ENCODE results near the gene RUNX1. TPM values are rescaled to one million over a fixed set of nuclear protein-coding genes. Genes with fewer than 3 reads are reported as not detected.

The RUNX1 gene
- total and polyA plus RNA-seq, 2 donors (not counting 3 experiments of a cell fraction or from before 2014, with no cell fraction given), result 4.6 to 17.9 TPM

GRCh38 chr21:34996304-34997101, 52.6 kb downstream of the RUNX1 start:
- ChIA-PET CTCF (interaction anchor here (1.3 to 1.8 kb wide), 2 partner anchors 10 to 13 kb away, joined by 4 read pairs; no protein-coding TSS in a partner anchor), POLR2A (no interaction called here)
- Histone ChIP-seq H3K4me1 (ENCODE audit: control insufficient read depth, extremely low read depth, insufficient read depth, low read length) (no peaks in the 10 kb centered on the region), H3K9me3 (replicated peaks; ENCODE audit: control insufficient read depth, insufficient read depth, low read length) (no peaks in the 10 kb centered on the region), H2AFZ (ENCODE audit: low read depth, low read length) (no peak overlapping the region), H3K36me3 (ENCODE audit: control insufficient read depth in 2 of 2, extremely low read depth in 1 of 2, insufficient read depth in 2 of 2, low read length in 2 of 2) (no peaks in the 10 kb centered on the region), H4K20me1 (replicated peaks; ENCODE audit: control insufficient read depth, extremely low read depth, insufficient read depth, low read length) (no peaks in the 10 kb centered on the region), H3K79me2 (ENCODE audit: control insufficient read depth, insufficient read depth, low read length) (no peaks in the 10 kb centered on the region), H3K4me3 (replicated peaks in 1 of 3; ENCODE audit: insufficient read depth in 1 of 3, low read depth in 1 of 3, low read length in 3 of 3) (no peak overlapping the region), H3K27me3 (ENCODE audit: control insufficient read depth in 2 of 2, insufficient read depth in 2 of 2, low read length in 2 of 2) (peaks cover 5% of the 10 kb centered on the region in 2 experiments), H3K9ac (replicated peaks; ENCODE audit: extremely low read depth, insufficient read depth, low read length) (no peak overlapping the region), H3K4me2 (ENCODE audit: insufficient read depth, low read length) (no peak overlapping the region), H3K27ac (ENCODE audit: insufficient read depth, low read depth, low read length) (no peak overlapping the region), H3K9me1 (replicated peaks; ENCODE audit: control insufficient read depth, extremely low read depth, insufficient read depth, low read length) (no peaks in the 10 kb centered on the region)
- intact Hi-C loops (cut with micrococcal nuclease), result no loop called here
- FAIRE-seq, result no peak
- dilution Hi-C loops (cut with MboI; ENCODE audit: extremely low pct_ligation_motif_present, low sequenced_read_pairs), result no loop called here
- TF ChIP-seq, protein P1, sequence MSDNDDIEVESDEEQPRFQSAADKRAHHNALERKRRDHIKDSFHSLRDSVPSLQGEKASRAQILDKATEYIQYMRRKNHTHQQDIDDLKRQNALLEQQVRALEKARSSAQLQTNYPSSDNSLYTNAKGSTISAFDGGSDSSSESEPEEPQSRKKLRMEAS (IDR thresholded peaks at IDR 0.05; ENCODE audit: insufficient read depth, insufficient read length), result no peak
- TF ChIP-seq POLR2AphosphoS5 (IDR thresholded peaks at IDR 0.05; ENCODE audit: insufficient read depth, low read depth, low read length), result no peak
- TF ChIP-seq POLR2A (IDR thresholded peaks at IDR 0.05; ENCODE audit: low read depth, low read length), result no peak
- no peak for TF ChIP-seq FOS (IDR thresholded peaks at IDR 0.05; ENCODE audit: borderline replicate concordance, insufficient read depth, low read length)
- no peak for TF ChIP-seq JUN (IDR thresholded peaks at IDR 0.05; ENCODE audit: borderline replicate concordance, insufficient read depth, insufficient read length, low read depth)
- no peak for DNase-seq (ENCODE audit: low read depth, low spot score)
- no TSS peak for BruUV-seq (replicated peaks)

DNA sequence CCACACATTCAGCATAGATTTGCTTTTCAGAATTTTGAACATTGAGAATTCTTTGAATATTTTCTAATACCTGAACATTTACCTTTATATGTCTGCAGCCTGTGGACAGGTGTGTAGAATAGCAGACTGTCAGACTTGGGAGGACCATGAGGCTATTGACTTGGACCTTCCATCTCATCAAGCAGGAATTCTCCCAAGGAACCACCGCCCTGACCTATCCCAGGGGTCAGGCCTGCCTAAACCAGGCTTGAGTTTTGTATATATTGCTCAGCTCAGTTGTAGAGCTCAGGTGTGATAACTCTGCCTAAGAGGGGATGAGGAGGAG, 53.2 kb downstream of the RUNX1 start:
- FAIRE-seq (no peak), DNase-seq (ENCODE audit: low read depth, low spot score) (no peak)
- POLR2A ChIA-PET, result no interaction called here
- CTCF ChIA-PET, result no interaction called here
- Histone ChIP-seq H3K4me2 (ENCODE audit: insufficient read depth, low read length) (no peak overlapping the region), H2AFZ (ENCODE audit: low read depth, low read length) (no peak overlapping the region), H3K9me1 (replicated peaks; ENCODE audit: control insufficient read depth, extremely low read depth, insufficient read depth, low read length) (no peaks in the 10 kb centered on the region), H3K9ac (replicated peaks; ENCODE audit: extremely low read depth, insufficient read depth, low read length) (no peak overlapping the region), H4K20me1 (replicated peaks; ENCODE audit: control insufficient read depth, extremely low read depth, insufficient read depth, low read length) (no peaks in the 10 kb centered on the region), H3K27ac (ENCODE audit: insufficient read depth, low read depth, low read length) (no peak overlapping the region), H3K4me3 (replicated peaks in 1 of 3; ENCODE audit: insufficient read depth in 1 of 3, low read depth in 1 of 3, low read length in 3 of 3) (no peak overlapping the region), H3K27me3 (ENCODE audit: control insufficient read depth in 2 of 2, insufficient read depth in 2 of 2, low read length in 2 of 2) (peaks cover 5 to 8% of the 10 kb centered on the region in 2 experiments), H3K79me2 (ENCODE audit: control insufficient read depth, insufficient read depth, low read length) (no peaks in the 10 kb centered on the region), H3K4me1 (ENCODE audit: control insufficient read depth, extremely low read depth, insufficient read depth, low read length) (no peaks in the 10 kb centered on the region), H3K36me3 (ENCODE audit: control insufficient read depth in 2 of 2, extremely low read depth in 1 of 2, insufficient read depth in 2 of 2, low read length in 2 of 2) (no peaks in the 10 kb centered on the region), H3K9me3 (replicated peaks; ENCODE audit: control insufficient read depth, insufficient read depth, low read length) (no peaks in the 10 kb centered on the region)
- dilution Hi-C loops (cut with MboI; ENCODE audit: extremely low pct_ligation_motif_present, low sequenced_read_pairs) (no loop called here), intact Hi-C loops (cut with micrococcal nuclease) (no loop called here)
- no TSS peak for BruUV-seq (replicated peaks)
- no peak for TF ChIP-seq POLR2A (IDR thresholded peaks at IDR 0.05; ENCODE audit: low read depth, low read length)
- no peak for TF ChIP-seq GATA2 (IDR thresholded peaks at IDR 0.05; ENCODE audit: insufficient read depth, insufficient read length, low read depth, low read length)
- TF ChIP-seq, protein P1 (IDR thresholded peaks at IDR 0.05; ENCODE audit: insufficient read depth, insufficient read length), result no peak
- no peak for TF ChIP-seq EZH2 (IDR thresholded peaks at IDR 0.05; ENCODE audit: borderline replicate concordance, low read depth, low read length, severe bottlenecking)
- TF ChIP-seq CTCF (IDR thresholded peaks at IDR 0.05; ENCODE audit: extremely low read depth in 1 of 2, insufficient read depth in 1 of 2, low read depth in 1 of 2, low read length in 2 of 2), result no peak
- TF ChIP-seq JUN (IDR thresholded peaks at IDR 0.05; ENCODE audit: borderline replicate concordance, insufficient read depth, insufficient read length, low read depth), result no peak
- TF ChIP-seq FOS (IDR thresholded peaks at IDR 0.05; ENCODE audit: borderline replicate concordance, insufficient read depth, low read length), result no peak
- TF ChIP-seq POLR2AphosphoS5 (IDR thresholded peaks at IDR 0.05; ENCODE audit: insufficient read depth, low read depth, low read length), result no peak
- TF ChIP-seq MYC (IDR thresholded peaks at IDR 0.05; ENCODE audit: low read depth, low read length), result no peak

All from endothelial cell of umbilical vein (primary cell).